Inflammatory macrophage treated with lipopolysaccharide for 1 hour (primary cell): ENCODE measurements around the gene CCDC181.
"Not testable (repeated sequence)": the region's sequence is repeated elsewhere in the genome, so short reads cannot be mapped to it uniquely, and the experiment has no call there.

Experiments
- DNase-seq, 2 donors: peaks; one replicate each; pipeline ENCODE4 v3.0.0-alpha.2; 2020 to 2022

Gene CCDC181

DNA sequence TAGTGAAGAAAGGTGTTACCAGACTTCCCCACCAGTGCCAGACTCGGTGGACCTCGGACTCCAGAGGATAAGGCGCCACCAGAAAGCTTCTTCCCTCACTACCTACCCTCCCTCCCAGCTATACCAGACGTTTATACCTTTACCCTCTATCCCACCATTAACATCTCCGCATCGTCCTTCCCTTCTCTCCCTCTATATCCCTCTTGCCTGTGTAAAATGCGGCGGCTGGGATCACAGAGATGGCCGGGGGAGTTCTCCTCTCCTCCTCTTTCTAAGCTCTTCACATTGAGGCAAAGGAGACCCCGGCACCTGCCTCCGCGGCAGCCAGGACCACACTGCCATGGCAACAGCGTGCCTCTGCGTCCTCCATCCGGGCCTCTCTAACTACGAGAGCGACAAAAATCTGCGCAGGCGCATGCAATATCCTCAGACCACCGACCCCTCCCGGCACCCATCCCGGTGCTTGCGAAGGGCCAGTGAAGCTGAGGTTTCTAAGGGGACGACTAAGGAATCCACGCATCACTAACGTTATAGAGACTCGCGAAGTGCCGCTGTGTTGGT is at the start of gene CCDC181:
Gene CCDC181 (minus strand): TSS at position 394 of the 561 bp plus-strand sequence. CDS start 2,547 bp downstream, outside the sequence.
- DNase-seq, result no peak

- DNase-seq, result no peak
Measured at GRCh38 chr1:169475806-169476387, 48.6 kb upstream of the CCDC181 start.

- DNase-seq, result no peak
Measured at GRCh38 chr1:169474302-169474995, 47.2 kb upstream of the CCDC181 start.

DNA sequence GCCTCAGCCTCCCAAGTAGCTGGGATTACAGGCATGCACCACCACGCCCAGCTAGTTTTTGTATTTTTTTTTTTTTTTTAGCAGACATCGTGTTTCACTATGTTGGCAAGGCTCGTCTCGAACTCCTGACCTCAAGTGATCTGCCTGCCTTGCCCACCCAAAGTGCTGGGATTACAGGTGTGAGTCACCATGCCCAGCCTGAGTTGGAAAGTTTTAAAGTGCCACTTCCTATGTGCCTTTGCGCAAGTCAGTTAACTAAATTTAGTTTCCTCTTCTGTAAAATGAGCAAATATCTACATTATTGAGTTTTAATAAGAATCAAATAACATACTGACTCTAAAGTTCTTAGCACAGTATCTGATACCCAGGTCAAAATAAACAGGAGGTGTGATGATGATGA is 46.1 kb upstream of the CCDC181 start:
- DNase-seq, result peak; percentile 21 to 39

DNA sequence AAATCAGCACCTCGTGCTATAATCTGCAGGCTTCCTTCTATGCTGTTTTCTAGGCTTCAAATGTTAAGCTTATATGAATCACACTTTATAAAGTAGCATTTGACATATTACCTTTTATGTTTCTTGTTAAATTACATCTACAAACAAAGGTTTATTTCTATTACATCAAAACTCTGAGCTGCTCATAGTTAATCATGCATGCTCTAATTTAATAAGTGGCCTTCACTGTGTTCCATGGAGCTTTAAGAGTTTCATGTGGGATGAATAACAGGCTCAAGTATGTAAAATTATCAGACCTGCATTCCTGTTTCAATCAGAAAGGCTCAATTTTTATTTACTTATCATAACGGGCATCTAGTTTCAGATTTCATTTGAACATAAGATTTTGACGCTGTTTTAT is 45.5 kb upstream of the CCDC181 start:
- no peak for DNase-seq

DNA sequence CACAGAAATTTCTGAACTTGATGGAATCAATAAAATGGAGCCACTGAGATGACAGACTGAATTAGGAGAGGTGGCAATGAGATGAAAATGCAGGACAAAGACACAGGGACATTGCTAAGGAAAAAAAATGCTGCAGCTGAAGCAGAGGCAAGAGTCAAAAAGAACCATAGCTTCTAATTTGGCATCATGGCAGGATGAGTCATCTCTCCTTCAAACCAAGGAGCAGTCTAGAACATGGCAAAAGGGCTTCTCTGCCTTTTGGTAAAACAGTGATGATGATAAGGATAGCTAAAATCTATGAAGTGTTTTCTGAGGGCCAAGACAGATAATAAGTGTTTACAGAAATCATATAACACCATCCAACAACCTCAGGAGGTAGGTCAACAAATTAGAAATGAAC is 41.7 kb upstream of the CCDC181 start:
- DNase-seq, result no peak

- DNase-seq, result peak in 1 of 2 donors; percentile 55
Measured at GRCh38 chr1:169466259-169467230, 39.3 kb upstream of the CCDC181 start.

- DNase-seq, result no peak
Measured at GRCh38 chr1:169465281-169465680, 38.0 kb upstream of the CCDC181 start.

GRCh38 chr1:169462385-169462784 is 35.1 kb upstream of the CCDC181 start:
- DNase-seq, result no peak

DNA sequence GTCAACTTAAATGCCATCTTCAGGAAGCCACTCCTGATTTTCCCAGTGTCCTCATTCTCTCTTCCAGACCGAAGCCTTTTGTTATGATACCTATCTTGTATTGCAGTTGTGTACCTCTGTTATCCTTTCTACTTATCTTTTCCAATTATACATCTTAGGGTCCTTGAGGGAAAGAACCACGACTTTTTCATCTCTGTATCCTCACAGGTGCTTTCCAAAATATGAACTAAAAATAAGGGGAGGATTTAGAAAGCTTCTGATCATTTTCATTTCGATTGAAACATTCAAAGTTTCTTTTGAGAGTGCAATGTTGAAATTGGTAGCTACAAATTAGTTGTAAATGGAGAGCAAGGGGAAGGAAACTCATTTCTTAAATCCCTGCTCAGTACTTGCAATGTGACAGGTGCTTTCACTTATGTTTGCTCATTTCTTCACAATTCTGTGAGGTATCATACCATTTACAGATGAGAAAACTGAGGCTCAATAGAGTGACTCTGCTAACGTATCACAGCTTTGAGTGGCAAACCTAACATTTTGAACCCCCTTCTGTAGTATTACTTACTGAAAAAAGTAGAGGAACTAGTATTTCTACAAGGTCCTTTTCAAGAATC is 34.2 kb upstream of the CCDC181 start:
- DNase-seq, result no peak

DNA sequence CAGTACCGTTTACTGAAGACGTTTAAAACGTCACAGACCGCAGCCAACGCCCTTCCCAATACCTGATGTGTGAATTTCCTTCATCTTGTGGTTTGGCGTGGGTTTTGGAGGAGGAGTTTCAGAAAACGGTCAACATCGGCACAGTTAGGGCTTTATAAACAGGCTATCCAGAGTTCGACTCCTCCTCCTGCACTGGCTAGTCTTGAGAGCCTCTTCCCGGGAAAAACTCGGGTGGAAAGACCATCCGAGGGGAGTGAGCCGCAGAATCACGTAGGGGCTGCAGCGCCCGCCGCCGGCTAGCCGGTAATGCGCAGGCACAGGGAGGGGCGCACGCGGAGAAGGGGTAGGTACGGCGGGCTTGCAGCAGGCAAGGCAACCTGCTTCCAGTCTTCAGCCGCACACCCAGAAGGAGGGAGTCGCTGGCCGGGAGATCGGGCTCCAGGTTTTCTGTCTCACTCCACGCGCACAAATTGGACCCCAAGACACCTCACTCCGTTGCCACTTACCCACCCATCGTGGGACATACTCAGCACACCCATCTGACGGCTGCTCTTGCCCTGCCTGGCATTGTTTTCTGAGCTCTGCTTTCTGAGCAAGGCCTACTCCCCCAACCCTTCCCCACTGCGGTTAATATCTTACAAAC is 33.0 kb upstream of the CCDC181 start:
- DNase-seq, result peak in 1 of 2 donors; percentile 19

GRCh38 chr1:169457443-169457842 is 30.2 kb upstream of the CCDC181 start:
- no peak for DNase-seq

DNA sequence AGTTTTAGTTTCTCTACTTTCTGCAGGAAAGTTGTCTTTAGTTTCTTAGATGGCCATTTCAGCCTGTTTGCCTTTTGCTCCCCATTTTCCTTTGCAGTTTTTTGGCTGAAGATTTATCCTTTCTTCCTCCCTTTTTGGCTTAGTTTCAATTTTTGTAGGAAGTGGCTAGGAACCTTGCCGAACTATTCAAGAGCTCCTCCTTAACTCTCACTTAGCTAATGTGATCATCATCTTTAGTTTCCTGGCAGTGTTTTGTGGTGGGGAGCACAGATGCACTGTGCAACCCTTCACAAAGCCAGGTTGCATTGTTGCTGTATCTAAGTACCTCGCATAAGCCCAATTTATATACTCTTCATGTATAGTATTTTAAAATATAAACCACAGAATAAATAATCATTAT is 28.8 kb upstream of the CCDC181 start:
- DNase-seq, result no peak

DNA sequence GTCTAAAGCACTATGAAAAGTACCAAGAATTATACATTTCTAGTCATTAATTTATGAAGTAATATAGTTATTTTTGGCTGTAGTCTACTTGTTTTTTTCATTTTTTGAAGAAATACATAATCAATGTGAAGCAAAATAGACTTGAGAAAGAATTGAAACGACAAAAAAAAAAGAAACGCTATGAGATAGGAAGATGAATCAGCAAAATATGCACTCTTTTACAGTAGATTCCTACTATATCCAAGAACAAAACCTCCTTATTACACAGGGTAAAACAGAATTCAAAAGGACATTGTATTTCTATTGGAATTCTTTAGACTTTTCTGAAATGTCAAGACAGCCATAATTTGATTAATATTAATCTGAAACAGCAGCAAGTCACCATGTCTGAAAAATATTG is 25.6 kb upstream of the CCDC181 start:
- no peak for DNase-seq

DNA sequence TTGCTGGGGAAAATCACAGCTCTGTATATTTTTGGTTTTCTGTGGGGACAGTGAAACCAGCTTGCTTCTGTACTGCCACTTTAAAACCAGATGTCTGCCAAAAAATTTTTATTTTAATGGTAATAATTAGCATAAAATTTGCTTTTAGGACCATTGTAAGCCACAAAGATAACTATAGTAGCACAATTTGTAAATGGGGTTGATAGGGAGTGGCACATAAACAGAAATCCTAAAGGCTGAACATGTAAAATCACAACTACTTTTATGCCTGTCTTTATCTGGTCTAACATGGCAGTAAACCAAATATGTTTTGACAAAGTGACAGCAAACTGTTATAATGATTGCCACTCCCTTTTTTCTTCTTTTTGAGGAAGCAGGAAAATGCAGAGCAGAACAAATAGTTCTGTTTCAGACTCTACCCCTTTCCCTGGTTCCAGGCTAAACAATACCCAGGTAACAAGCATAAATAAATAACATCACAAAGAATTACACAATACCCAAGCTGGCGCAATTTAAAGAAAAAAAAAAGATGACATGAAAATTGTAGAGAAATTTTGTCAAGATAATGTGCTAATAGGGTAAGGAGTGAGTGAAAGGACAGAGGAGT is 24.0 kb upstream of the CCDC181 start:
- DNase-seq, result no peak

DNA sequence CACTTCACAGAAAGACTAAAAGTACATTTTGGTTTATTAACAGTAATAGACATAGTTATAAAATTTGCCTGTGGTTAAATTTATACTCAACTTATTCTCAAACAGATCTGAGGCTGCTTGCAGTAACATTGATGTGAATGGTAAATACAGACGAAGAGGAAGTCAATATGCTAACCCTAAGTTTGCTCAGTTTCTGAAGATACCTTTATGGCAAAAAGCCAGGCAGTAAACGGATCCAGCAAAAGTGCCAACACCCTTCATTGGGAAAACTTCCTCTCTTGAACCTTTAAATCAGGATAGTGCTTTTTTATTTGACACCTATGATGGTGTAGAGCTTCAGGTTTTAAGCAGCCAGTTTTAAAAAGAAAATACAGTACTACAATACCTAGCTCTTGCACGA is 16.6 kb upstream of the CCDC181 start:
- DNase-seq, result no peak

- no peak for DNase-seq
Measured at GRCh38 chr1:169426174-169426705, 1.0 kb downstream of the CCDC181 start.

DNA sequence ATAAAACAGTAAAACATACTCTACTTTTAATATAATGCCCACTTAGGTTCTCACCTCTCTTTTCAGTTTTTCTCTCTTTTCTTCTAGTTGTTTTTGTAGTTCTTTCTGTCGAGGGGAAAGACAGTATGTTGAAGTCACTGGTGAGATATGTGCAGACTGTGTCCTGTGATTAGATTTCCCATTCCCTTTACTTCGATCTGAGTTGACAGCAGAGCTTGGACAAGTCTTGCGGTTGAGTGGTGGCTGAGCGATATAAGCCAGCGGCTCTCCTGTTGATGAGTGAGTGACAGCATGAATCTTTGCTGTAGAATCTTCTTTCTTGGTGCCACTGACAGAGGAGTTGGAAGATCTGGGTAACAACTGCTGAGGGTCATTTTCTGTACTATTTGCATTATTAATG is 6.0 kb downstream of the CCDC181 start:
- no peak for DNase-seq

- no peak for DNase-seq
Measured at GRCh38 chr1:169414952-169415351, 12.3 kb downstream of the CCDC181 start.

GRCh38 chr1:169408340-169408739 is 18.9 kb downstream of the CCDC181 start:
- not testable (repeated sequence) for DNase-seq

DNA sequence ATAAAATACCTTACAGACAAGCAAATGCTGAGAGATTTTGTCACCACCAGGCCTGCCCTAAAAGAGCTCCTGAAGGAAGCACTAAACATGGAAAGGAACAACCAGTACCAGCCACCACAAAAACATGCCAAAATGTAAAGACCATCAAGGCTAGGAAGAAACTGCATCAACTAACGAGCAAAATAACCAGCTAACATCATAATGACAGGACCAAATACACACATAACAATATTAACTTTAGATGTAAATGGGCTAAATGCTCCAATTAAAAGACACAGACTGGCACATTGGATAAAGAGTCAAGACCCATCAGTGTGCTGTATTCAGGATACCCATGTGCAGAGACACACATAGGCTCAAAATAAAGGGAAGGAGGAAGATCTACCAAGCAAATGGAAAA is 24.7 kb downstream of the CCDC181 start:
- not testable (repeated sequence) for DNase-seq

DNA sequence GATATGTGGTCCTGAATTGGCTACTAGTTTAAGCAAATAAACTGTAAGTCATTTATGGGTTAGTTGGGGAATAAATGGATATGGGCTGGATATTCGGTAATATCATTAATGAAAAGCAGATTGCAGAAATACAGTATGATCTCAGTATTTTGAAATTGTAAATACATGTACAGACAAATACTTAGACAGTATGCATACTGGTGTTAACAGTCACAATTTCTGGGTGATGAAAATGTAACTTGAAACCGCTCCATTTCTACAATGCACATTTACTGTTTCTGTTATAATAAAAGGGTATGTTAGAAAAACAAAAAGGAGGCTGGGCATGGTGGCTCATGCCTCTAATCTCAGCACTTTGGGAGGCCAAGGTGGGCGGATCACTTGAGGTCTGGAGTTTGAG is 31.3 kb downstream of the CCDC181 start:
- DNase-seq, result no peak
